Breast epithelium (tissue), 3 donors: Measurements from ENCODE around the gene CD151.

Experiments used
- POLR2A ChIP-seq: fragments of 450-650 bp; IDR thresholded peaks from one replicate; pipeline ENCODE4 v1.6.1; 2016; ENCODE audit warnings: antibody characterized with exemption, mild to moderate bottlenecking, moderate library complexity
- POLR2AphosphoS5 ChIP-seq, 3 donors: sonication (generic); formaldehyde crosslinking; IDR thresholded peaks; one replicate each; pipeline ENCODE4 v1.6.1; 2017; ENCODE audit warnings: antibody characterized with exemption in 3 of 3
- TF ChIP-seq, protein P1 (sequence below), 3 donors: fragments of 450-650 bp; IDR thresholded peaks; one replicate each; pipeline ENCODE4 v1.5.1; 2016 to 2017; ENCODE audit warnings: antibody characterized with exemption in 3 of 3, mild to moderate bottlenecking in 3 of 3, moderate library complexity in 3 of 3

DNA sequence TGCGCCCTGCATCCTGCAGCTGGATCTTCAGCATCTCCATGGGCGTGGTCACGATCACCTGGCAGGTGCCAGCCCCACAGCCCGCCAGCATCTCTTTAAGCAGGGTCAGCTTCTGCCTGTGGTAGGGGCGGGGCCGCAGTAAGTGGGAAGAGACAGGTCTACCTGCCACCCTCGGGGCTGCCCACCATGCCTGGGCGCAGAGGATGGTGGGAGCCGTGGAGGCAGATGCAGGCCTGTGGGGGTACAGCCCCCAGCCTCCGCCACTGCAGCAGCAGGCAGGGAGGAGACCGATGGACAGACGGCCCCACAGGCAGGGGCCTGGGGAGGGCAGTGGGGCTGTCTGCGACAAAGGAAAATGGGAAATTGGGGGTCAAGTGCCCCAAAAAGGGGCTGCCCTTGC, 39.9 kb upstream of the CD151 start:
- TF ChIP-seq, protein P1, sequence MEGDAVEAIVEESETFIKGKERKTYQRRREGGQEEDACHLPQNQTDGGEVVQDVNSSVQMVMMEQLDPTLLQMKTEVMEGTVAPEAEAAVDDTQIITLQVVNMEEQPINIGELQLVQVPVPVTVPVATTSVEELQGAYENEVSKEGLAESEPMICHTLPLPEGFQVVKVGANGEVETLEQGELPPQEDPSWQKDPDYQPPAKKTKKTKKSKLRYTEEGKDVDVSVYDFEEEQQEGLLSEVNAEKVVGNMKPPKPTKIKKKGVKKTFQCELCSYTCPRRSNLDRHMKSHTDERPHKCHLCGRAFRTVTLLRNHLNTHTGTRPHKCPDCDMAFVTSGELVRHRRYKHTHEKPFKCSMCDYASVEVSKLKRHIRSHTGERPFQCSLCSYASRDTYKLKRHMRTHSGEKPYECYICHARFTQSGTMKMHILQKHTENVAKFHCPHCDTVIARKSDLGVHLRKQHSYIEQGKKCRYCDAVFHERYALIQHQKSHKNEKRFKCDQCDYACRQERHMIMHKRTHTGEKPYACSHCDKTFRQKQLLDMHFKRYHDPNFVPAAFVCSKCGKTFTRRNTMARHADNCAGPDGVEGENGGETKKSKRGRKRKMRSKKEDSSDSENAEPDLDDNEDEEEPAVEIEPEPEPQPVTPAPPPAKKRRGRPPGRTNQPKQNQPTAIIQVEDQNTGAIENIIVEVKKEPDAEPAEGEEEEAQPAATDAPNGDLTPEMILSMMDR (IDR thresholded peaks at IDR 0.05), result no peak
- TF ChIP-seq POLR2A, result no peak
- no peak for TF ChIP-seq POLR2AphosphoS5 (IDR thresholded peaks at IDR 0.05)
